Measurements from ENCODE around the gene RHBDD2.

RHBDD2 gene

DNA sequence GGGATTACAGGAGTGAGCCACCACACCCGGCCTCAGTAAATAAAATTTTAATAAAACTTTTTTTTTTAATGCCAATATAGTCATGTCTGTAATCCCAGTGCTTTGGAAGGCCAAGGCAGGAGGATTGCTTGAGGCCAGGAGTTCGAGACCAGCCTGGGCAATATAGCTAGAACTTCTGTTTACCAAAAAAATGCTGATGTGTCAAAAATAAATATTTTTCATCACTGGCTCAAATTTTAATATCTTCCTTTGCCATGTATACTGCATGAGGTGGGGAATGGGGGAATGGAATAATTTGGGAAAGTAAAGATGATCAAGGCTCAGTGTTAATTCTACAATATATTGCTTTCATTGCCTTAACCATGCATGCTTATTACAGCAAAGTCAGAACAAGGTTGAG lies 10.7 kb upstream of the RHBDD2 start:
- ATAC-seq, result no peak
- TF ChIP-seq POU6F1 (CRISPR knock-in tag; IDR thresholded peaks at IDR 0.05; ENCODE audit: borderline replicate concordance, low read depth) (no peak), ESRRG (CRISPR knock-in tag; IDR thresholded peaks at IDR 0.05) (no peak), CSRNP3 (CRISPR knock-in tag; IDR thresholded peaks at IDR 0.05) (no peak), PATZ1 (CRISPR knock-in tag; IDR thresholded peaks at IDR 0.05; ENCODE audit: borderline replicate concordance) (no peak), ZFP3 (CRISPR knock-in tag; IDR thresholded peaks at IDR 0.05) (no peak), RARB (CRISPR knock-in tag; IDR thresholded peaks at IDR 0.05) (no peak), ZC3H10 (CRISPR knock-in tag; IDR thresholded peaks at IDR 0.05) (no peak), ZFP30 (CRISPR knock-in tag; IDR thresholded peaks at IDR 0.05) (no peak), ZNF8 (CRISPR knock-in tag; IDR thresholded peaks at IDR 0.05) (no peak), ZNF70 (CRISPR knock-in tag; IDR thresholded peaks at IDR 0.05) (no peak), TCF4 (CRISPR knock-in tag; IDR thresholded peaks at IDR 0.05; ENCODE audit: borderline replicate concordance) (no peak), OSR1 (CRISPR knock-in tag; IDR thresholded peaks at IDR 0.05) (no peak), SNAI2 (CRISPR knock-in tag; IDR thresholded peaks at IDR 0.05) (no peak), PPARA (CRISPR knock-in tag; IDR thresholded peaks at IDR 0.05; ENCODE audit: borderline replicate concordance) (no peak)

DNA sequence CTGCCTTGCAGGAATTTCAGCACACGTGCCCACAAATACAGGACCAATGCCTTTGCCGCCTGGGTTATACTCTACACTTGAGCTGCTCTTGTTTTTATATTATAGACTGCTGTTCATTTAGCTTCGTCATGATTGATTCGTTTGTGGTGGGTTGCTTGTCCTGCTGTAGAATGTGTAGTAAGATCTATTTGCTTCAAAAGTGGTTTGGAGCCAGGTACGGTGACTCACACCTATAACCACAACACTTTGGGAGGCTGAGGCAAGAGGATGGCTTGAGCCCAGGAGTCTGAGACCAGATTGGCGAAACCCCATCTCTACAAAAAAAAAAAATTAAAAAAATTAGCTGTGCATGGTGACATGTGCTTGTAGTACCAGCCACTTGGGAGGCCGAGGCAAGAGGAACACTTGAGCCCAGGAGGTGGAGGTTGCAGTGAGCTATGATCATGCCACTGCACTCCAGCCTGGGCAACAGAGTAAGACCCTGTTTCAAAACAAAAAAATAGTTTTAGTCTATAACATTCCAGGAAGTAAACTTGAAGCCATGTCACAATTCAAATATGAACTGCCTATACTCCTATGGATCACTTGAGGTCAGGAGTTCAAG lies 9.0 kb upstream of the RHBDD2 start:
- no peak for ATAC-seq
- TF ChIP-seq TSHZ2 (CRISPR knock-in tag; IDR thresholded peaks at IDR 0.05) (no peak), ESRRG (CRISPR knock-in tag; IDR thresholded peaks at IDR 0.05) (no peak), TCF4 (CRISPR knock-in tag; IDR thresholded peaks at IDR 0.05; ENCODE audit: borderline replicate concordance) (no peak), ZNF565 (CRISPR knock-in tag; conservative IDR thresholded peaks at IDR 0.05; ENCODE audit: low read depth) (no peak), RARB (CRISPR knock-in tag; IDR thresholded peaks at IDR 0.05) (no peak), CSDC2 (CRISPR knock-in tag; IDR thresholded peaks at IDR 0.05) (no peak), ARNTL (CRISPR knock-in tag; IDR thresholded peaks at IDR 0.05; ENCODE audit: borderline replicate concordance, low read depth) (no peak), POU6F1 (CRISPR knock-in tag; IDR thresholded peaks at IDR 0.05; ENCODE audit: borderline replicate concordance, low read depth) (no peak), GLIS3 (CRISPR knock-in tag; IDR thresholded peaks at IDR 0.05) (no peak), SNAI2 (CRISPR knock-in tag; IDR thresholded peaks at IDR 0.05) (no peak), ZNF70 (CRISPR knock-in tag; IDR thresholded peaks at IDR 0.05) (no peak), ZC3H10 (CRISPR knock-in tag; IDR thresholded peaks at IDR 0.05) (no peak), OSR1 (CRISPR knock-in tag; IDR thresholded peaks at IDR 0.05) (no peak), CSRNP3 (CRISPR knock-in tag; IDR thresholded peaks at IDR 0.05) (no peak), PATZ1 (CRISPR knock-in tag; IDR thresholded peaks at IDR 0.05; ENCODE audit: borderline replicate concordance) (no peak)

Data from SK-N-SH treated with all-trans-retinoic acid at 6 μM for 48 hours (cell line).